GM21447 (cell line): ENCODE results near the gene UBA6.
"Not testable (repeated sequence)": the region's sequence is repeated elsewhere in the genome, so short reads cannot be mapped to it uniquely, and the experiment has no call there.

Experiments used
- ATAC-seq: cut with Tn5 transposase; IDR thresholded peaks from one replicate; pipeline ENCODE4 v1.9.1; 2021; ENCODE audit not compliant: unreplicated experiment

The UBA6 gene

DNA sequence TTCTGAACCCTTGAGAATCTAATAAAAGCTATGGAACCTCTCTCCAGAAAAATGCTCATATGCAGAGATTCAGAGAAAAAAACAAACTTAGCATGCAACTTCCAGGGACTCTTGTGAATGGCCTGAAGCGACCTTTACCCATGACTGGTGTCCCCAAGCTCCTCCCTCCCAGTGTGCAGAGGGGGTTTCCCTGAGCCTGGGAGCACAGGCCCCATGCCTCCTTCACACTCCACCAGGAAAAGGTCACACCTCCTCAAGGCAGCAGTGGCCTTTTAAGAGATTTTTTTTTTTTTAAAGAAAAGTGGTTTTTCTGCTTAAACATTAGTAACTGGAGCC, 13.3 kb upstream of the UBA6 start:
- ATAC-seq, result peak; percentile 79

DNA sequence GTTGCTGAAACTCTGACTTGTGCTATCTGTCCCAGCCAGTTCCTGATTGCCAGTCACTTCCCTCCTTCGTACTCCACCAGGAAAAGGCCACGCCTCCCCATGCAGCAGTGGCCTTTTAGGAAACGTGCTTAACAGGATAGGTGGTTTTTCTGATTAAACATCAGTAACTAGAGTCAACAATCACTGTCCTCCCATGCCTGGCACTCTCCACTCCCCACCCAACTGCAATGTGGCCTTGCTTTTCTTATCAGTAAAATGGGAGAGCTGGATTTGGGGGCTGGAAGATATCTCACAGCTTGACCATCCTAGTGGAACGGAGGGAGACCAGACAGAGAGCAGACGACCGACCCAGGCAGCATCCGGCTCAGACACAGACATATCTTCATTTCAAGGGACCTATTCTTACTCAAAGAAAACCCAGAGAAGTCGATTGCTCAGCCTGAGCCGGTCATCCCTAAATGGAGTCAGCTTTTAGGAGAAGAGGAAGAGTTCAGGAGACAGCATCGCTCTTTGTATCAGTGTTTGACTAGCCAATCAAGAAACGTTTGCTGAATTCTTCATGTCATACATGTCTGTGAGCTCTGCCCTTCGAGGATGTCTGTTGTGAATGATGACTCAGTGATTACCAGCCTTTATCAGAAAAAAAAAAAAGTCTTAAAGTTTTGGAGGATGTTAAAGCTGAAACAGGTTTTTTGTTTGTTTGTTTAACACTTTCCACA, 12.7 kb upstream of the UBA6 start:
- ATAC-seq, result no peak

DNA sequence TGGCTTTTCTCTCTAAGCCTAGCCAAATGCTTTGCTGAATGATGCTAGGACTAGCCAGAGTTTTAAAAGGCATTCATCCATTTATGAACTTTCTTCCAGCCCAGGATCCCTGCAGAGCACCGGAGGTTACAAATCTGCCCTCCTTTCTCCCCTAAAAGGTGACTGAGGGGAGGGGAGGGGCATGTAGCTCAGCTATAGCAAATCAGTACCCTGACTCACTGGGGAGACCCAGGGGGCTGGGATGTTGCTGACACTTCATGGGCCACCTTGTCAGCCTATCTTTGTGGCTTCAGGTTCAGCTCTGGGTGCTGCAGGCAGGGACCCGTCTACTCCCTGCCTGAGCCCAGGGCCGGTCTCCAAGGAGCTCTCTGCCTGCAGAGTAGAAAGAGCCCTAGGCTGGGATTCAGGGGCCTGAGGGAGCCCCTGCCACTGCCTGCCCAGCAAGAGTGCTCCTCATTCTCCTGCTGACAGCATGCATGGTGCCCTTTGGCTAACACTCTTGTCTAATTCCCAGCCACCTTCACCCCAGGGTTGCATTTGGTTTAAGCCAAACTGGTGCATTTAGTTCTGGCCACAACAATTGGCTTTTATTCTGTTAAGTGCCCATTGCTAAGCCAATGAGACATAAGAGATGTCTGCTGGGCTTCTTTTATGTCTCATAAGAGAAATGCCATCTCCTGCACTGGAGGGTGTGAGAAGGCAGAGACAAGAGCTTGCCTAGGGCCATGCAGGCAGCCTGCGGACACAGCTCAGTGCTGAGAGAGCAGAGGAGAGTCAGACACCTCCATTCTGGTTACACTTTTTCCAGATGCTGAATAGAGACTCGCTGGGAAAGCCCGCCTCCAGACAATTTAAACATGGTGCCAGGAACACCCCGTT, 11.9 kb upstream of the UBA6 start:
- ATAC-seq, result no peak

DNA sequence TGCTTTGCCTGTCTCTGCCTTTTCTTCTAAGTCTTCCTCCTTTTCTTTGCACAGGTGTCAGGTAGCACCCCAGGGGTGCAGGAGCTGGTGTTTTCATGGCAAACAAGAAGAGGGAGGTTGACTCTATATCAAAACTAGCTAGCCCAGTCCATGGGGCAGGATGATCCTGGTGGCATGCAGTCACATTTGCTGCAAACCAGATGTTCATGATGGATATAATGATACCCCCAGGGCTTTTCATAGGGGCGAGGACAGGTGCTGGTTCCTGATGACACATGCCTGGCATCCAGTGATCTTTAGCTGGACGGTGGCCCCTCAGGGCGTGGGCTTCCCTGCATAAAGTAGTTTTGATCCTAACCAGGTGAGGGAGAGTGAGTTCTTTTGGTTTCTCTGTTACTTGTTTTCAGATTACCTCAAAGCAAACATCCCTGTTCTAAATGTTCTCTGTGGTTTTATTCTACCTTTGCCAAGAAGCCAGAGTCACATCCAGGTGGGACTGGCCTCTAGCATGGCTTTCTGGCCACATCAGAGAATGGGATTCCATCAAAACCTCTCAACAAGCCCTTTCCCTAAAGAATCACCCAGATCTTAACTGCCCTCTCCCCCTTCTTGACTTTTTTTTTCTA, 11.2 kb upstream of the UBA6 start:
- ATAC-seq, result no peak

DNA sequence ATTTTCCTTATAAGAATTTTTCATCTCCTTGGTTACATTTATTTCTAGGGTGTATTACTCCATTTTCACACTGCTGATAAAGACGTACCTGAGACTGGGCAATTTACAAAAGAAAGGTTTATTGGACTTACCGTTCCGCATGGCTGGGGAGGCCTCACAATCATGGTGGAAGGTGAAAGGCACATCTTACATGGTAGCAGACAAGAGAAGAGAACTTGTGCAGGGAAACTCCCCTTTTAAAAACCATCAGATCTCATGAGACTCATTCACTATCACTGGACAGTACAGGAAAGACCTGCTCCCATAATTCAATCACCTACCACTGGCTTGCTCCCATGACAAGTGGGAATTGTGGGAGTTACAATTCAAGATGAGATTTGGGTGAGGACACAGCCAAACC, 5.7 kb upstream of the UBA6 start:
- not testable (repeated sequence) for ATAC-seq

DNA sequence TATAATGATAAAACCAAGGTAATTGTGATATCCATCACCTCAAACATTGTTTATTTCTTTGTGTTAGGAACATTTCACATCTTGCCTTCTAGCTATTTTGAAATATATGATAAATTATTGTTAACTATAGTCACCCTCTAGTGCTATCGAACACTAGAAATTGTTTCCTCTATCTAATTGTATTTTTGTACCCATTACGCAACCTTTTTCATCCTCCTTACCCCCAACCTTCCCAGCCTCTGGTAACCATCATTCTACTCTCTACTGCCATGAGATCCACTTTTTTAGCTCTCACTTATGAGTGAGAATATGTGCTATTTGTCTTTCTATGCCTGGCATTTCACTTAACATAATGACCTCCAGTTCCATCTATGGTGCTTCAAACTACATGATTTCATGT, 3.9 kb upstream of the UBA6 start:
- no peak for ATAC-seq

DNA sequence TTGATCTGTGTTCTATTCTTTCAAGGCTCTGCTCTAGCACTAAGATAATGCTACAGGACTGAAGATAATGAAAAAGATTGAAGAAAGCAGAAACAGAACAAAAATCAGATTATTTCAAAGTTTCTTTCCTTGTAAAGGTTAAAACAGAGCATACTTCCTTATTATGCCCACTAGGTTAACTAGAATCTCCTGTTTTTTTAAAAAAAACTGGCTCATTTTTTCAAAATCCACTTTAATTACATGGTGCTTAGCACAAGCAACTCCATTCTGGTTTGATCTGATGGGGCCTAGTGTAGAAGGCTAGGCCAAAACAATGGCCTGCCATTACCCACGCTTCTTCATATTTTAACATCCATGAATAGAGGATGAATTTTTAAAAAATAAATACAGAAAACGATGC, 1.2 kb upstream of the UBA6 start:
- no peak for ATAC-seq

DNA sequence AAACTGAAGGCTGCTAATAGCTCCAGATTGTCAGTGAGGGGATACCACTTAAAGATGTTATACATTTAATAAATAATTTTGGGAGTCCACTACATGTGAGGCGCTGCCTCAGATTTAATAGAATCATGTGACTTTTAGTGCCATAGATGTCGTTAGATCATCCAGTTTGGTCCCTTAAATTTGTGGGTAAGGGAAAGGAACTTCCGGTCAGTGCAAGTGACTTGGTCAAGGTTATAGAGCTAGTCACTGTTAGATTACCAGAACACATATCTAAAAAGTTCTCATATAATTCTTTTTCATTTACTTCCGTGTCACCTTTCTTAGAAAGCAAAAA, 529 bp upstream of the UBA6 start:
- no peak for ATAC-seq

DNA sequence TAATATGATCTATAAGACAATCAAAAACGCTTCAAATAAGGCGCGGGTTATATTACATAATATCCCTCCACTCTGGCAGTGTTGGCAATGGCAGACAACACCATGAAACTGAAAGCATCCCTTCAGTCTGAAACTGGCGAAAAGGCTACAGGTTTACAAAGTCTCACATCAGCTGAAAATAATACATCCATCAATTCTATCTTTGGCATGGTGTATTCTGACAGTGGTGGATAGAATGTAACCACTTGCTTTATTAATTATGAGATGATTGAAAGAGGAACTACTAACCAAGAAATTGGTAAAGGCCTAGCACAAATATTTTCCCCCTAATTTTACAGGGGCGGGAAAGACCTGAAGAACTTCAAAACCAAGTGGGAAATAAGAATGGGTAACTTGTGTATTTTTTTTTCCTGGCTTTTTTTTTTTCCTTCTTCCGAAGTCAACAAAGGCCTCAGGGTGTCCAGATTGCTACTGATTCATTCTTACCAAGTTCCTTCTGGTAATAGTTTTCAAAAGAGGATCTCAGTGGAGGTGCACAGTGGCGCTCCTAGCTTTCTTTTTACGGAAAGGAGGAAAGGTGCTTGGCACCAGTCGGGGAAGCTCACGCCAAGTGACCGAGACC, 728 bp downstream of the UBA6 start:
- ATAC-seq, result peak; percentile 15

DNA sequence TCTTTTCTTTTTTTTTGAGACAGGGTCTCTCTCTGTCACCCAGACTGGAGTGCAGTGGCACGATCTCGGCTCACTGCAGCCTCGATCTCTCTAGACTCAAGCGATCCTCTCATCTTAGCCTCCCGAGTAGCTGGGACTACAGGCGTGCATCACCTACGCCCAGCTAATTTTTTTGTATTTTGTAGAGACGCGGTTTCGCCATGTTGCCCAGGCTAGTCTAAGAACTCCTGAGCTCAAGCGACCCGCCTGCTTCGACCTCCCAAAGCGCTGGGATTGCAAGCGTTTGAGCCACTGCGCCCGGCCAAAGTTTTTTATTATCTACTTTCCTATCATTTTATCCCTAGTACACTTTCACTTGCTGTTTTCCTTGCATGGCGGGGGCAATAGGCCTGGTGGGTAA, 1.4 kb downstream of the UBA6 start:
- ATAC-seq, result no peak

DNA sequence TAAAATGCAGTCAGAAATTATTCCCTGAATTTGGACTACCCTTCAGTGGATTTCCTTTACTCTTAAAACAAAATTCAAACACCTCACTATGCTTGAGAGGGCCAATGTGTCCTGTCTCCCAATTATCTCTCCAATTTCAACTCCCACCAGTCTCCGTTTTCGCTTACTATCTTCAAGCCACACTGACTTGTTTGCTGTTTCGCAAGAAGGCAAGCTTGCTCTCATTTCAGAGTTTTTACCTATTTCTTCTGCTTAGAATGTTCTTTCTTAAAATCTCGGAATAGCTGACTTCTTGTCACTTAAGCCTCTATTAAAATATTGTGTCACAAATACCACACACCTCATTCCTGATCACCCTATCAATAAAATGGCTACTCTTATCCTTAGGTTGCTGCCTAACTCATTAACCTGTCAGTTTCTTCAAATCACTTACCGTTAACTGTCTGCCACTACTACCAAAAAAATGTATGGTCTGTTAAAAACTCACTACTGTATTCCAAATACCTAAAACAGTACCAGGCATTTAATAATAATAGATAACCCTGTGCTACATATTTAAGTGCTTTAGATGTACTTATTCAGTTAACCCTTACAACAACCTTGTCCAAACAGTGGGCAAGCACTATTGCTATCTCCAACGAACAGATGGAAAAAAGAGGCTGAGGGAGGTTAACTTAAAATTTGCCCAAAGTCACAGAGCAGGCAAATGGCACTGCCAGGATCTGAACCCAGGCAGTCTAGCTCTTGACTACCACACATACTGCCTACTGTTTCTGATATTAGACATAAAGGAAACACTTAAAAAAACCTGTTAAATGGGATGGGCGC, 2.9 kb downstream of the UBA6 start:
- ATAC-seq, result no peak

DNA sequence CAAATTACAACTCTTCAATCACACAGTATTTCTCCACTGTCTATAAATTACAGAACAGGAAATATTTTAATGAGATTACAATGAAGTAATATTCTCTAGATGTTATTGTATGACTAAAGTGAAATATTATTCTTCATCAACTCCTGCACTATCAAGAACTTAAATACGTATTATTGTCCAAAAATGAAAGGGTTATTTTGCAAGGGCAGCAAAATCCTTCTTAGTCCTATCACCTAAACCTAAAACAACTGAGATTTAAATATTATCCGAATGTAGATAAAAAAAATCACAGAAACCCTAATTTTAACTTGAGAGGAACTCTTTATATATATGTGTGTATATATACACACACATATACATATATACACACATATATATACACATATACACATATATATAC, 4.9 kb downstream of the UBA6 start:
- no peak for ATAC-seq

DNA sequence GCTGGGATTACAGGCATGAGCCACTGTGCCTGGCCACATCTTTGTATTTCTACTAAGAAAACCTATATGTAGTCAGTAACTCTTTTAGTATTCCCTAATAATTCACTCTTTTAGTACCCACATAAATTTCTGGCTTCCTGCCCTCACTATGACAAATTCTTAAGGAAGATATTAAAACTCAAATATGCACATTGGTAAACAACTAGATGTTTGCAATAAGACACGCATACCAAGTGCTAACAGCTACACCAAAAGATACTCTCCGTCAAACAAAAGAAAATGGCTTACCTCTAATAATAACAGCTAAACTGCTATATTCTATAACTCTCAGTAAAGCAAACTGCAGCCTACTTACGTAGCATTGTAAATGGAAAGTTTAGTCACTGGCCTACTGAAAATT, 6.3 kb downstream of the UBA6 start:
- no peak for ATAC-seq

DNA sequence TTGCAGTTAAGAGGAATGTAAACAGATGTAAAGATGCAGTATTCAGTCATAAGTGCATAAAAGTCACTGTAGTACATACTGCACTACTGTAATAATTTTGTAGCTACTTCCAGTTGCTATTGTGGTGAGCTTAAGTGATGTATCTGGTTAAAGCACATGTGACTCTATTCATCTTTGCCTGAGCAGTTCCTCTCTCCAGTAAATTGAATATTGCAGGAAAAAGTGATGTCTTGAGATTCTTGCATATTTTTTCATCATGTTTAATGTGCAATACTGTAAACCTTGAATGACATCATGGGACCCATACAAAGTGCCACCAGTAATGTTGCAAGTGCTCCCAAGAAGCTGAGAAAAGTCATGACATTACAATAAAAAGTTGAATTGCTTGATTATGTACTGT, 9.6 kb downstream of the UBA6 start:
- ATAC-seq, result no peak

DNA sequence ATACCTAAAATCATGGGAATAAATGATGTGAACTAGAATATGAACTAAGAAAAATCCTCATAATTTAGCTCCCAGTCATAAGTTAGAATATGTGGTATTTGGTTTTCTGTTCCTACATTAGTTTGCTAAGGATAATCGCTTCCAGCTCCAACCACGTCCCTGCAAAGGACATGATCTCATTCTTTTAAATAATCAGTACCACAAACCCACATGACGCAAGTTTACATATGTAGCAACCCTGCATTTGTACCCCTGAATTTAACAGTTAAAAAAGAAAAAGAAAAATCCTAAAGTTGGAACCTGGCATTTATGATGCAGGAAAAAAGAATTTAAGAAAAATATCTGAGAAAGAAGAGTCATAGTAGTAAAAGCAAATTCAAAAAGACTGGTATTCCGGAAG, 13.3 kb downstream of the UBA6 start:
- no peak for ATAC-seq

DNA sequence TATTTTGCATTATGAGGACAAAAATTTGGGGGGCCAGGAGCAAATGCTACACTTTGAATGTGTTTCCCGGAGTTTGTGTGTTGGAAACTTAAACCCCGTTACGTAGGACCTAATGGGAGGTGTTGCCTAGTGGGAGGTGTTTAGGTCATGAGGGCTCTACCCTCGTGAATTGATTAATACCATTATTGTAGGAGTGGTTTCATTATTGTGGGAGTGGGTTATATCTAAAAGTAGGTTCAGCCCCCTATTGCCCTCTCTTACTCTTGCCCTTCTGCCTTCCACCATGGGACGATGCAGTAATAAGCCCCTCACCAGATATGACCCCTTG, 15.5 kb downstream of the UBA6 start:
- no peak for ATAC-seq

DNA sequence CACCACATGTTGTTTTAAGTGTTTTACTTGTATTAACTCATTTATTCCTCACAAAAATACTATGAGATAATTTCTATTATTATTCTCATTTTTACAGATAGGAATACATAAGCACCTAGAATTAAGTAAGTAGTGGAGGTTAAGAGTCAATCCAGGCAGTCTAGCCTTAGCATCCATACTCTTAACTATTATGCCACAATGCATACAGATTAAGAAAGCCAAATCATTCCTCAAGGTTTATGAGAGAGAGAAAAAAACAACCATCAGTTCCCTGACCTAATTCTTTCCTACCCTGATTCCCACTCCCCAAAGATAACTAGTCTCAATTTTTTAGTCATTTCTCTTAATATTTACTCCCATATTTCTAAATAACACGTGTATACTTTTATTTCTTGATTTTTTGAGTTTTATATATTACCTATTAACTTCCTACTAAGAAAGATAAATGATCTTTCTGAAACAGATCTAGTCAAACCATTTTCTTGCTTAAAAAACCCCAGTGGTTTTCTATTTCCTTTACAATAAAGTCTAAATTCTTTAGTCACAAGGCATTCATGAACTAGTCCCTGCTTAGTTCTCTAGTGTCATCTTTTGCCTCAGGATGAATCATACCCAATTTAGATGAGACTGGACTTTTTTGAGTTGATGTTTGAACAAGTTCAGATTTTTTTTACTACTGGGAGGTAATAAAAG, 16.0 kb downstream of the UBA6 start:
- no peak for ATAC-seq

DNA sequence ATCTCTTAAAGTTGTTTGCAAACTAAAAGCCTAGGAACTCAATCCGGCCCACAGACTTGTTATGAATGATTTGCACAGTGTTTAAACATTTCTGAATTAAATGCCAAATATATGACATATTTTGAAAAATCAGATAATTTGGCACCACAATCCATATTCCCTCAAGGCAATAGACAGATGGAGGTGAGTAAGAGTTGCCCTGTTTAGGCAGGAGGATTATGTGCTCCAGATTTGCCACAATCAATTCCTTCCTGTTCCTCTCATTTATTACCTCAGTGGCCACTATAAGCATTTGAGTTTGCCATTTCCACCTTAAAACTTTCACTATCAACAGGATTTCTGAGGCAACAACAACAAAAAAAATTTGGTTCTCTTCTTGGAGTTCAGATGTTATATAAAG, 18.7 kb downstream of the UBA6 start:
- no peak for ATAC-seq

DNA sequence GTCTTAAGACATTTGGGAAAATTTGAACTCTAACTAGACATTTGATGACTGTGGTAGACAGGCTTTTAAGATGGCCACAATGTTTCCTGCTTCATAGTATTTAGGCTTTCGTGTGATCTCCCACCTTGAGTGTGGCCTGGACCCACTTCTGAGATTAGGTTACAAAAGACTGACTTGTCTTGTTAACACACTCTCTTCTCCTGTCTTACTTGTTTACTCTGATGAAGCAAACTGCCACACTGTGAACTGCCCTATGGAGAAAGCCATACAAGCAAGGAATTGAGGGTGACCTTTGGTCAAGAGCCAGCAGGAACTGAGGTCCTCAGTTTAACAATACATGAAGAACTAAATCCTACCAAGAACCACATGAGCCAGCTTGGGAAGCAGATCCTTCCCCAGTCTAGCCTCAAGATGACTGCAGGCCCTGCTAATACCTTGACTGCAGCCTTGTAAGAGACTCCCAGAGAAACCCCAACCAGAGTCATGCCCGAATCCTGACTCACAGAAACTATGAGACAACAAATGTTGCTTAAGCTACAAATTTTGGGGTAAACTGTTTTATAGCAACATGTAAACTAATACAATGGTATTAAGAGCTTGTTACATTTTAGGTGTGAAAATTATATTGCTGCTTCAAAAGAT, 20.3 kb downstream of the UBA6 start:
- ATAC-seq, result no peak

DNA sequence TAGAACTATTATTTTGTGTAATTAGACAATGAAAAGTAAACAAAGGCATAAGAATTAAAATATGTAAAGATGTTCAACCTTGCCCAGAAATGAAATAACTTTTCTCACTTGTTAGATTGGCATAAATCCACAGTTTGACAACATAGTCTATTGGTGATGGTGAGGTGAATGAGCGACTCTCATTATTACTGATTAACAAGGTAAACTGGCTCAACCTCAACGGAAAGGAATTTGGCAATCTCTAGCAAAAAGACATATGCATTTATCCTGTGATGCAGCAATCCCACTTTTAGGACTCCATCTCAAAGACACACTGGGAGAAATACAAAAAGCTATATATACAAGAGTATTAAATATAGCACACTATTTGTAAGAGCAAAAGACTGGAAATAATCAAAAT, 22.3 kb downstream of the UBA6 start:
- ATAC-seq, result no peak
